Ovary (tissue), 9 donors: Measurements from ENCODE around the gene GLE1. TPM values are rescaled to one million over a fixed set of nuclear protein-coding genes. Genes with fewer than 3 reads are reported as not detected.
"Not testable (repeated sequence)": the region's sequence is repeated elsewhere in the genome, so short reads cannot be mapped to it uniquely, and the experiment has no call there.

ENCODE experiments used
- DNase-seq, 5 donors: peaks; one replicate each; pipeline ENCODE4 v3.0.0-alpha.2; 2019 to 2020
- H3K27ac ChIP-seq, 2 donors: fragments of 200-600 bp; one replicate each; pipeline versions ENCODE4 v1.5.1 to v1.8.0; 2019 to 2022
- H3K27me3 ChIP-seq: fragments of 200-600 bp; one replicate; pipeline ENCODE4 v1.8.0; 2022
- H3K36me3 ChIP-seq: fragments of 200-600 bp; sonication (generic); one replicate; pipeline ENCODE4 v1.5.1; 2019
- H3K4me1 ChIP-seq: one replicate; pipeline ENCODE4 v1.8.1; 2013; ENCODE audit warnings: mild to moderate bottlenecking, moderate library complexity; ENCODE audit not compliant: insufficient read depth
- H3K4me3 ChIP-seq: fragments of 200-600 bp; sonication (generic); one replicate; pipeline ENCODE4 v1.5.1; 2017
- H3K9me3 ChIP-seq, 2 donors: fragments of 200-600 bp in 1 of 2; sonication (generic) in 1 of 2; one replicate each; pipeline versions ENCODE4 v1.5.1 to v1.8.1; 2013 to 2019; ENCODE audit warnings: mild to moderate bottlenecking in 1 of 2, moderate library complexity in 1 of 2
- CTCF ChIP-seq, 3 donors: fragments of 450-650 bp in 2 of 3; fragments of 200-600 bp in 1 of 3; IDR thresholded peaks; one replicate each; pipeline versions ENCODE4 v1.5.1 to v1.8.0; 2016 to 2022; ENCODE audit warnings: antibody characterized with exemption in 3 of 3, mild to moderate bottlenecking in 1 of 3
- EP300 ChIP-seq: sonication (generic); formaldehyde crosslinking; IDR thresholded peaks from one replicate; pipeline ENCODE4 v1.6.1; 2017; ENCODE audit warnings: antibody characterized with exemption
- POLR2A ChIP-seq: fragments of 450-650 bp; IDR thresholded peaks from one replicate; pipeline ENCODE4 v1.6.1; 2017; ENCODE audit warnings: antibody characterized with exemption, mild to moderate bottlenecking, moderate library complexity
- WGBS, 3 donors: extraction: QIAGEN DNeasy Blood & Tissue Kit in 1 of 3; methylation state at CpG; one replicate each; pipeline versions ENCODE4 v1.1.5 to v1.1.7; 2013 to 2017; 5-methylcytosine and 5-hydroxymethylcytosine counted together
- intact Hi-C, 4 donors: fragments of 100-400 bp; cut with DNase I; formaldehyde crosslinking; loops; one replicate each; pipeline versions ENCODE4 v1.11.0 to v1.15.1; 2022 to 2023
- polyA plus RNA-seq, 2 donors: library from polyadenylated mRNA; stranded (reverse); fragments of 200-250 nt in 1 of 2; fragments of 350-450 nt in 1 of 2; fragmentation: Illumina TruSeq in 1 of 2; extraction: RNeasy Lipid Tissue Mini Kit (QIAGEN cat#74804) in 1 of 2; gene quantifications; one replicate each; pipeline ENCODE4 v1.2.3, GENCODE V29; 2013 to 2014
- total RNA-seq, 7 donors: library from RNA; depleted of rRNA in 2 of 7; stranded (reverse); fragments of >200 nt in 2 of 7; fragmentation: NEBNext Ultra II Directional in 3 of 7; extraction: Animal tissue kit (Norgen Biotek cat#: 25700) in 3 of 7; gene quantifications; one replicate each; pipeline versions ENCODE4 v1.1.0 to v1.2.4, GENCODE V29; 2016 to 2023
- donor health status: DM: no; HTN: no; CAD: no; lungs with moderate emphysema.
- donor health status: DM: no; HTN: no; CAD: no.
- donor health status: Bipolar disorder and iron deficiency.
- donor health status: DM: yes; HTN: yes; CAD: no.
- donor health status: DM: no; HTN: no; CAD: no.
- donor health status: DM: yes; HTN: yes; CAD: no.

Gene GLE1
- total and polyA plus RNA-seq, 9 donors = 12.4 to 28.2 (median 19.0) TPM

GRCh38 chr9:128577206-128577605 lies 72.7 kb downstream of the GLE1 start:
- 90 to 93% (median 93%) methylated on average over 8 of the region's 8 CpGs for WGBS, 3 donors
- H3K4me3 ChIP-seq = no peak overlapping the region
- no peaks in the 10 kb centered on the region for H3K9me3 ChIP-seq
- intact Hi-C loops = no loop called here
- no peak for DNase-seq
- H3K36me3 ChIP-seq = no peaks in the 10 kb centered on the region
- no peak overlapping the region for H3K27ac ChIP-seq
- no peaks in the 10 kb centered on the region for H3K4me1 ChIP-seq
- TF ChIP-seq POLR2A (no peak), EP300 (no peak), CTCF (IDR thresholded peaks at IDR 0.05) (no peak)
- no peaks in the 10 kb centered on the region for H3K27me3 ChIP-seq

GRCh38 chr9:128579194-128579593 lies 74.7 kb downstream of the GLE1 start:
- DNase-seq = no peak
- Histone ChIP-seq H3K9me3 (no peaks in the 10 kb centered on the region), H3K4me1 (no peaks in the 10 kb centered on the region), H3K36me3 (no peaks in the 10 kb centered on the region), H3K4me3 (no peak overlapping the region), H3K27ac (no peak overlapping the region), H3K27me3 (no peaks in the 10 kb centered on the region)
- WGBS, 3 donors = 86 to 100% (median 88%) methylated on average over 1 of the region's 1 CpG
- intact Hi-C loops = loop anchor here in 1 of 4 donors (1.0 kb wide), 1 partner anchor 38 kb away; no protein-coding TSS in a partner anchor
- no peak for TF ChIP-seq EP300
- TF ChIP-seq POLR2A = no peak
- TF ChIP-seq CTCF (IDR thresholded peaks at IDR 0.05) = no peak

GRCh38 chr9:128580731-128581130 lies 76.2 kb downstream of the GLE1 start:
- no peaks in the 10 kb centered on the region for H3K9me3 ChIP-seq
- DNase-seq = no peak
- intact Hi-C loops = no loop called here
- WGBS, 3 donors = 83 to 91% (median 85%) methylated on average over 10 of the region's 10 CpGs
- no peak for TF ChIP-seq CTCF (IDR thresholded peaks at IDR 0.05)
- H3K36me3 ChIP-seq = no peaks in the 10 kb centered on the region
- H3K27ac ChIP-seq = no peak overlapping the region
- H3K27me3 ChIP-seq = no peaks in the 10 kb centered on the region
- H3K4me3 ChIP-seq = no peak overlapping the region
- no peaks in the 10 kb centered on the region for H3K4me1 ChIP-seq

- H3K9me3 ChIP-seq, intact Hi-C loops, H3K36me3 ChIP-seq, DNase-seq, H3K4me1 ChIP-seq, H3K27ac ChIP-seq, H3K4me3 ChIP-seq, H3K27me3 ChIP-seq: not testable (repeated sequence)
- 73 to 80% (median 75%) methylated on average over 8 of the region's 8 CpGs for WGBS, 3 donors
Measured at GRCh38 chr9:128585155-128585554, 80.6 kb downstream of the GLE1 start.

GRCh38 chr9:128586934-128587333 lies 82.4 kb downstream of the GLE1 start:
- H3K27ac ChIP-seq, H3K4me1 ChIP-seq, H3K4me3 ChIP-seq, H3K36me3 ChIP-seq, intact Hi-C loops, H3K27me3 ChIP-seq, DNase-seq, H3K9me3 ChIP-seq: not testable (repeated sequence)
- 81 to 86% (median 84%) methylated on average over 11 of the region's 11 CpGs for WGBS, 3 donors

- Histone ChIP-seq H3K27ac (no peak overlapping the region), H3K4me3 (no peak overlapping the region), H3K4me1 (no peaks in the 10 kb centered on the region), H3K36me3 (no peaks in the 10 kb centered on the region), H3K9me3 (no peaks in the 10 kb centered on the region), H3K27me3 (no peaks in the 10 kb centered on the region)
- 66 to 70% (median 67%) methylated on average over 6 of the region's 6 CpGs for WGBS, 3 donors
- intact Hi-C loops = no loop called here
- DNase-seq = no peak
- TF ChIP-seq EP300 (no peak), CTCF (IDR thresholded peaks at IDR 0.05) (no peak), POLR2A (no peak)
Measured at GRCh38 chr9:128587453-128587852, 82.9 kb downstream of the GLE1 start.
